GM19455 (cell line): ENCODE results near the gene NAA38.
"Not testable (repeated sequence)": the region's sequence is repeated elsewhere in the genome, so short reads cannot be mapped to it uniquely, and the experiment has no call there.

Experiments
- ATAC-seq: cut with Tn5 transposase; IDR thresholded peaks from one replicate; pipeline ENCODE4 v1.9.1; 2021; ENCODE audit not compliant: unreplicated experiment

The NAA38 gene

DNA sequence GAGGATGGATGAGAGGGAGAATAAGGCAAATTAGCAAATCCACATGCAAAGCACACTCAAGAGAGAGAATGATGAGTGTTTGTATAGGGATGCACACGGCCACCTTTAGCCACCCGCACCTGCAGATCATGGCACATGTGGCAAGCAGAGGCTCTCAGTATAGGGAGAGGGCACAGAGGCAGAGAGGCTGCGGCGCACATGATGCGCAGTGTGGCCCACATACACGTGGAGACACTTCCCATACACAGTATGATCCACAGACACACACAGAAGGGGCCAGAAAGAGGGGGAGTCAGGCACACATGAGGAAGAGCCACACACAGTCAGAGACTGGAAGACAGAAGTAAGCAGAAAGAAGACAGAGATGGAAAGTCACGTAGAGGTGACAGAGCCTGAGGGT is 24.7 kb upstream of the NAA38 start:
- no peak for ATAC-seq

GRCh38 chr17:7881276-7882054 is 24.1 kb upstream of the NAA38 start:
- no peak for ATAC-seq

DNA sequence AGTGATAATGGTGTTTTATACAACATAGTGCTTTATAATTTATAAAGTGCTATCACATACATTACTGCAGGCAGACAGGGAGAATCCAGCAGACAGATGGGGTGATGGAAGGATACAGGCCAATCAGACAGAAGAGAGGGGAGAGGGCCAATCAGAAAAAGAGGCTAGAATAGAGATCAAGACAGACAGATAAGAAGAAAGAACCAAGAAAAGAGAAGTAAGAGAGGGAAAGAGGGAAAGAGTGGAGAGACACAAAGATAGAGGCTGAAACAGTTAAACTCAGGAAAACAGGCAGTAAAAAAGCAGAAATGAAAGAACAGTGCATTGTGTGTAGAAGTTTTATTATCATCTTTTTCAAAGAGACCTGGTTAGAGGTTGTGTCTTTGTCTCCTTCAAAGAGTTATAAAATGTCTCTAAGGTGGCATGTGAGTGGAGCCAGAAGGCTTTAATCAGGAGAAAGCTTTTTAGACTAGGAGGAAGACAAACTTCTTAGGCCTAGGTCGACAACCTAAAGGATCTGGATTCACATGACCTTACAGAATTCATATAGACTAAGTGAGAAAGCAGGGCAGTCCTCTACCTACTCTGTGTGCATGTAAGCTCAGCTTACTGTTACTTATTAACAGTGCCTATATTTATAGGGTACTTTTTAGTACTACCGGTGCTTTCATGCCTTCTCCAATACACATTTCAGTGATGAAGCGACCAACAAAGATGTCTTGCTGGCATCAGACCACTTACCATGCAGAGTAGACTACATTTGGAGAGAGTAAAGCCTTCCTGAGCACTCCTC is 22.9 kb upstream of the NAA38 start:
- ATAC-seq, result no peak

DNA sequence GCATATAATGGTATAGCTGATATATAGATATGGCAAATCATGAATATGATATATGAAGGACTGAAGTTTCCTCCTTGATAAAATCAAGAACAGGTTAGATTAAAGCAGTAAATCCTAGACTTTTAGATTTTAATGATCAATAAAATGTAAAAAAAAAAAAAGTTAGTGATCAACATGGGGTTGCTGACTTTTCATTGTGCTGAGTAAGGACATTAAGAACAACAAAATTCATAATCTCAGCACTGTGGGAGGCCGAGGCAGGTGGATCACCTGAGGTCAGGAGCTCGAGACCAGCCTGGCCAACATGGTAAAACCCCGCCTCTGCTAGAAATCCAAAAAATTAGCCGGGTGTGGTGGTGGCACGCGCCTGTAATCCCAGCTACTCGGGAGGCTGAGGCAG is 20.9 kb upstream of the NAA38 start:
- ATAC-seq, result no peak

DNA sequence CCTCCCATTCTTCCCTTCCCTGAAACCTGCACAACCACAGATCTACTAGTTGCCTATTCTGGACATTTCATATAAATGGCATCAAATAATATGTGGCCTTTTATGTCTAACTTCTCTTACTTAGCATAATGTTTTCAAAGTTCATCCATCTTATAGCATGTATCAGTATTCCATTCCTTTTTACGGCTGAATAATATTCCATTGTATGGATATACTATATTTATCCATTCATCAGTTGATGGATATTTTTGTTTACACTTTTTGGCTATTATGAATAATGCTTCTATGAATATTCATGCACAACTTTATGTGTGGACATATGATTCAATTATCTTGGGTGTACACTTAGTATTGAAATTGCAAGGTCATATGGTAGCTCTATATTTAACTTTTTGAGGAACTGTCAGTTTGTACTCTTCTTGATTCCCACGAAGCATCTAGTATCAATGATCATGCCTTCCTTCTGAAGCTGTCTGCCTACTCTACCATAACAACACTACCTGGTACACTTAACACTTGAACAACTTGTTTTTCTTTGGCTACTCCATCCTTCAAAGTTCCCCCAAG is 18.5 kb upstream of the NAA38 start:
- ATAC-seq, result no peak

DNA sequence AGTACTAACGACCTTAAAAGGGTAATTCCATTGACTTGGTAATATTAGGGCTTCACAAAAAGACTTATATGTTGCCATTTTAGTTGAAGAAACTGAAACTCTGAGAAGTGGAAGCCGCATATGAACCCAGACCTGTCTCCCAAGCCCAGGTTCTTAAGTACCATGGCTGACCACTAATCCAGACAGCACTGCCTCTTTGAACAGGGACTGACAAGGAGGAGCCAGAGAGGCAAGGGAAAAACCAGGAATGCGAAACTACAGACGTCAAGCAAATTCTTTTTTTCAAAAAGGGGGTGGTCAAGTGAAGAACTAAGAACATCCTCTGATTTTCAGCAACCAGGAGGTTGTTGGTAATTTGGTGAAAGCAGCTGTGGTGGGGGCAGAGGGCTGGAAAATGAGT is 15.7 kb upstream of the NAA38 start:
- ATAC-seq, result no peak

- no peak for ATAC-seq
Observed at GRCh38 chr17:7867881-7868329, 10.5 kb upstream of the NAA38 start.

- no peak for ATAC-seq
Observed at GRCh38 chr17:7864995-7865650, 7.8 kb upstream of the NAA38 start.

GRCh38 chr17:7864384-7864783 is 7.0 kb upstream of the NAA38 start:
- ATAC-seq, result not testable (repeated sequence)

DNA sequence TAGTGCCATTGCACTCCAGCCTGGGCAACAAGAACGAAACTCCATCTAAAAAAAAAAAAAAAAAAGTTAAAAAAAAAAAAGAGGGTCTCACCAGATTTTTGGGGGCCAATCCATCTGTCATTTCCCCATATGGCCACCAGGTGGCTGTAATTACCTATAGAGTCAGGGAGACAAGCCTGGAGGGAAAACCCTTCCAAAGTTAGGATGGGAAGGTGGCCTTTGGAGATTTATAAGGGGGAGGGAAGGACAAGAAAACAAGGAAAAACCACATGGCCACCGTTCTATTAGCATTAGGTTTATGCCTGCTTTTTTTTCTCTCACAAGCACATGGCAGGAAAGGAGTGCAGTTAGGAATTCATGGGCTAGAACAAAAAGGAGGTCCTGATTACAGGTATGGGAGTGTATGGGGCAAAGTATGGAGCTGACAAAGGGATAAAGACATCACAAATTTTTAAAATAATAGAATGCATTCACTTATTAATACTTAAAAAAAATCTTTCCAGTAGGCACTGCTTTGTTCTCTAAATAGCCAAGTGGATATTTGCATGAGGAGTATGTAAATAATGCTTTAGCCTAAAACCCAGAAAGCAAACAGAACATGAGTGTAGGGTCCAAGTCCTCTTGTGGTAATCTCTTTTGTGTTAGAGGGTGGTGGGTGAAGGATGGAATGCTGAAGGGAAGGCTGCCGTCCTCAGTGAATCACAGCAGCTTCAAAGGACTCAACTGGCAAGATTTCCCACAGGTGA is 5.5 kb upstream of the NAA38 start:
- ATAC-seq, result no peak

GRCh38 chr17:7859028-7859427 is 1.7 kb upstream of the NAA38 start:
- ATAC-seq, result no peak

GRCh38 chr17:7858522-7858810 is 1.1 kb upstream of the NAA38 start:
- ATAC-seq, result no peak

- peak; percentile 41 for ATAC-seq
Observed at GRCh38 chr17:7857713-7858521, 558 bp upstream of the NAA38 start, which contains the start of gene CYB5D1. TSS of gene CYB5D1 (plus strand) at chr17:7858003. CDS start at chr17:7858135, 132 bp downstream.

- ATAC-seq, result no peak
Observed at GRCh38 chr17:7856011-7856810, 1.1 kb downstream of the NAA38 start.

- ATAC-seq, result no peak
Observed at GRCh38 chr17:7855660-7856010, 1.7 kb downstream of the NAA38 start.

DNA sequence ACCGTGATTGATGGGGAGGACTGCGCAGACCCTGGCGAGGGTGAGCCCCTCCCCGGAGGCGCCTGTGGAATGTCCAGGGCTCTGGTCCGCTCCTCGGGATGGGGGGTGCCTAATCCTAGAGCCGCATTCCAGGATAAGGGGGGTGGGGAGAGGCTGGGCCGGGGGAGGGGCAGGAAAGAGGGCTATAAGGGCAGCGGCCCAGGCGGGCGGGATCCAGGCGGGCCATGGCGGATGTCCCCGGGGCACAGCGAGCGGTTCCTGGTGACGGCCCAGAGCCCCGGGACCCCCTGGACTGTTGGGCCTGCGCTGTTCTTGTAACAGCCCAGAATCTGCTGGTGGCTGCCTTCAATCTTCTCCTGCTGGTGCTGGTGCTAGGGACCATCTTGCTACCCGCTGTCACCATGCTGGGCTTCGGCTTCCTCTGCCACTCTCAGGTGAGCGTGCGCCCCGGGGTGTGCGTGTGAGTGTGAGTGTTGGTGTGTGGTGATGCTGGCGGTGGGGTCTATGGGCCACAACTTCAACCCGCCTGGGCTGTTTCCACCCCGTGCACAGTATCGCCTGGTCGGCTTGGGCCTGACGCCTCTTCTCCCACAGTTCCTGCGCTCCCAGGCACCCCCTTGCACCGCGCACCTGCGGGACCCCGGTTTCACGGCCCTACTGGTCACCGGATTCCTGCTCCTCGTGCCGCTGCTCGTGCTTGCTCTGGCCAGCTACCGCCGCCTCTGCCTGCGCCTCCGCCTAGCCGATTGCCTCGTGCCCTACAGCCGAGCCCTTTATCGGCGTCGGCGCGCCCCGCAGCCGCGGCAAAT is 2.3 kb downstream of the NAA38 start, which contains the start of gene TMEM88:
Gene TMEM88 (plus strand): TSS at position 216 of the 809 bp plus-strand sequence. CDS start 9 bp downstream, at position 225.
- ATAC-seq, result no peak

DNA sequence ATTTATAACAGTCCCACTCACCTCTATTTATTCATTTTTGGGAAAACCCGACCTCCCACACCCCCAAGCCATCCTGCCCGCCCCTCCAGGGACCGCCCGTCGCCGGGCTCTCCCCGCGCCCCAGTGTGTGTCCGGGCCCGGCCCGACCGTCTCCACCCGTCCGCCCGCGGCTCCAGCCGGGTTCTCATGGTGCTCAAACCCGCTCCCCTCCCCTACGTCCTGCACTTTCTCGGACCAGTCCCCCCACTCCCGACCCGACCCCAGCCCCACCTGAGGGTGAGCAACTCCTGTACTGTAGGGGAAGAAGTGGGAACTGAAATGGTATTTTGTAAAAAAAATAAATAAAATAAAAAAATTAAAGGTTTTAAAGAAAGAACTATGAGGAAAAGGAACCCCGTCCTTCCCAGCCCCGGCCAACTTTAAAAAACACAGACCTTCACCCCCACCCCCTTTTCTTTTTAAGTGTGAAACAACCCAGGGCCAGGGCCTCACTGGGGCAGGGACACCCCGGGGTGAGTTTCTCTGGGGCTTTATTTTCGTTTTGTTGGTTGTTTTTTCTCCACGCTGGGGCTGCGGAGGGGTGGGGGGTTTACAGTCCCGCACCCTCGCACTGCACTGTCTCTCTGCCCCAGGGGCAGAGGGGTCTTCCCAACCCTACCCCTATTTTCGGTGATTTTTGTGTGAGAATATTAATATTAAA is 3.1 kb downstream of the NAA38 start:
- no peak for ATAC-seq

- no peak for ATAC-seq
Observed at GRCh38 chr17:7853691-7854038, 3.7 kb downstream of the NAA38 start.
